Measurements from ENCODE around the gene PGS1. TPM values are rescaled to one million over a fixed set of nuclear protein-coding genes. Genes with fewer than 3 reads are reported as not detected.

Gene PGS1
- total and polyA plus RNA-seq, 2 experiments from 2014 or later: 30.4 to 42.5 TPM

DNA sequence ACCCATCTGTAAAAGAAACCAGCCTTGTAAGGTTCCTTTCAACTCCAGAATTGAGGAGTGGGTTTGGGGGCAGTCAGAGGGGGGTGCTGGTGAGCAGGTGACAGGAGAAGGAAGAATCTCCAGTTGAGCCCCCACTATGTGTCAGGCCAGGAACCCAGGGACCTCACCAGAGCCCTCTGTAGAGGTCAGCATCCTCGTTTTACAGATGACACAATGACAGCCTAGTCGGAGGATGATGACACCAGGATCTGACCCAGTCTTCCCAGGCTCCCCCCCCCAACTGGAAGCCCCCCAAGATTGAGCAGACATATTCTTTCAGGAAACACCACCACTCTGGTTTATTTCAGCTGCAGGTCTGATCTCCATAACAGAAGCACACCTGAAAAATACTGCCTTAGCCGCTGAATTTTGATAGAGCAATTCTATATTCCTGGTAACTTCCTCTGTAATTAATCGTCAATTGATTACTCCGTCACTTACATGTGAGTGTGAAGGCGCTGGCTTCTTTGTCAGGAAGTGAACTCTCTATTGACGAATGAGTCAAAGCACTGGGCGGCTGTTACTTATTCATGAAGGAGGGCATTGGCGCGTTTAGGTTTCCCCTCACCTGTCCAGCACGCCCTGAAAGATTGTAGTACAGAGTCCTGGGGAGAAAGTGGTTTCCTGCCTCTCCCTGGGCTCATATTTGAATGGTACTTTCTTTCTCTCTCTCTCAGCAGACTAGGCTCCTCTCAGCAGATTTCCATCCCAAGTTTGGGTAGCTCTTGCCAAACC is 39.8 kb upstream of the PGS1 start:
- H2AFZ ChIP-seq: no peak overlapping the region
- H3K9me2 ChIP-seq (replicated peaks; ENCODE audit: insufficient read depth): no peaks in the 10 kb centered on the region
- 77% methylated on average over 11 of the region's 11 CpGs for WGBS (ENCODE audit: low lambda C conversion rate, missing lambda C conversion rate)
- H4K20me1 ChIP-seq (ENCODE audit: insufficient read depth, poor library complexity, severe bottlenecking): no peaks in the 10 kb centered on the region
- peaks cover 21% of the 10 kb centered on the region for H3K4me1 ChIP-seq (ENCODE audit: insufficient read depth)
- no peaks in the 10 kb centered on the region for H3K27me3 ChIP-seq
- H3K9me3 ChIP-seq (ENCODE audit: low read depth): no peaks in the 10 kb centered on the region
- no peak overlapping the region for H3K4me3 ChIP-seq
- no peak overlapping the region for H3K4me2 ChIP-seq
- H3K36me3 ChIP-seq (replicated peaks; ENCODE audit: insufficient read depth, low read depth): no peaks in the 10 kb centered on the region
- TF ChIP-seq, protein P1, sequence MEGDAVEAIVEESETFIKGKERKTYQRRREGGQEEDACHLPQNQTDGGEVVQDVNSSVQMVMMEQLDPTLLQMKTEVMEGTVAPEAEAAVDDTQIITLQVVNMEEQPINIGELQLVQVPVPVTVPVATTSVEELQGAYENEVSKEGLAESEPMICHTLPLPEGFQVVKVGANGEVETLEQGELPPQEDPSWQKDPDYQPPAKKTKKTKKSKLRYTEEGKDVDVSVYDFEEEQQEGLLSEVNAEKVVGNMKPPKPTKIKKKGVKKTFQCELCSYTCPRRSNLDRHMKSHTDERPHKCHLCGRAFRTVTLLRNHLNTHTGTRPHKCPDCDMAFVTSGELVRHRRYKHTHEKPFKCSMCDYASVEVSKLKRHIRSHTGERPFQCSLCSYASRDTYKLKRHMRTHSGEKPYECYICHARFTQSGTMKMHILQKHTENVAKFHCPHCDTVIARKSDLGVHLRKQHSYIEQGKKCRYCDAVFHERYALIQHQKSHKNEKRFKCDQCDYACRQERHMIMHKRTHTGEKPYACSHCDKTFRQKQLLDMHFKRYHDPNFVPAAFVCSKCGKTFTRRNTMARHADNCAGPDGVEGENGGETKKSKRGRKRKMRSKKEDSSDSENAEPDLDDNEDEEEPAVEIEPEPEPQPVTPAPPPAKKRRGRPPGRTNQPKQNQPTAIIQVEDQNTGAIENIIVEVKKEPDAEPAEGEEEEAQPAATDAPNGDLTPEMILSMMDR (IDR thresholded peaks at IDR 0.05; ENCODE audit: poor library complexity): no peak
- TF ChIP-seq EZH2 (IDR thresholded peaks at IDR 0.05; ENCODE audit: borderline replicate concordance) (no peak), EZH2phosphoT487 (IDR thresholded peaks at IDR 0.05; ENCODE audit: low read depth, severe bottlenecking, unreplicated experiment) (no peak)
- no peaks in the 10 kb centered on the region for H3K79me2 ChIP-seq
- H3K27ac ChIP-seq: no peak overlapping the region
- DNase-seq (ENCODE audit: low spot score): no peak

DNA sequence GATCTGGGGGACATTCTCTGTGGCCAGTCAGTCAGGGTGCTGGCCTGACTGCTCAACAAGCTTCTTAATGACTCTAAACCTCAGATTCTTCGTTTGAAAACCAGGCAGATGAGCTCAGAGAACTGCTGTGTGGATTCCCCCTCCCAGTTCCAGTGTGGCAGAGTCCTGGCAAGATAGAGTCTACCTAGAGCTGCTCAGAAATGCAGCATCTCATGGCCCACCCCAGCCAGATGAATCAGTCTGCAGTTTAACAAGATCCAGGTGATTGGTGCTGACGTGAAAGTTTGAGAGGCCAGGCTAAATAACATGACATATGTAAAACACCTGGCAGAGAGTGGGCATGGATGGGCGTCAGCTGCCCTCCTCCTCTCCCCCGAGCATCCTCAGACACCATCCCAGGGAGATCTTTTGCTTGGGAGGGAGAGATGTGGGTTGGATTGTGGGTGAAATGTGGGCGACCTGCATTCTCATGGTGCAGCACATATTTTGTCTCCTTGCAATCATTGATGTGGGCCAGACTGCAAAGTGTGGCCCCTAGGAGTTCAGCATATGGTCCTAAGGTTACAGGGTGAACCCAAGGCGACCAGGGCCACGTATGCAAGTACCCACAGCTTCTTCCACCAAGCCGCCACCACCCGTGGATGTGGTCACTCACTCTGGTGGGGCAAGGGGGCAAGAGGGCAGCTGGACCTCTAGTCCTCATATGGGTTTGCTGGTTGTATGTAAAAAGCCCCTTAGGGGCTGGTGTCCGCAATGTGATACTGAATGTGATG is 38.1 kb upstream of the PGS1 start:
- H3K9me2 ChIP-seq (replicated peaks; ENCODE audit: insufficient read depth): no peaks in the 10 kb centered on the region
- H3K4me1 ChIP-seq (ENCODE audit: insufficient read depth): peaks cover 23% of the 10 kb centered on the region
- H2AFZ ChIP-seq: no peak overlapping the region
- no peaks in the 10 kb centered on the region for H3K9me3 ChIP-seq (ENCODE audit: low read depth)
- 82% methylated on average over 10 of the region's 10 CpGs for WGBS (ENCODE audit: low lambda C conversion rate, missing lambda C conversion rate)
- H3K27ac ChIP-seq: no peak overlapping the region
- no peaks in the 10 kb centered on the region for H4K20me1 ChIP-seq (ENCODE audit: insufficient read depth, poor library complexity, severe bottlenecking)
- no peak for DNase-seq (ENCODE audit: low spot score)
- H3K4me2 ChIP-seq: no peak overlapping the region
- no peaks in the 10 kb centered on the region for H3K27me3 ChIP-seq
- H3K4me3 ChIP-seq: no peak overlapping the region
- no peaks in the 10 kb centered on the region for H3K36me3 ChIP-seq (replicated peaks; ENCODE audit: insufficient read depth, low read depth)
- H3K79me2 ChIP-seq: no peaks in the 10 kb centered on the region
- no peak for TF ChIP-seq EZH2 (IDR thresholded peaks at IDR 0.05; ENCODE audit: borderline replicate concordance)
- no peak for TF ChIP-seq EZH2phosphoT487 (IDR thresholded peaks at IDR 0.05; ENCODE audit: low read depth, severe bottlenecking, unreplicated experiment)
- TF ChIP-seq, protein P1 (IDR thresholded peaks at IDR 0.05; ENCODE audit: poor library complexity): no peak

DNA sequence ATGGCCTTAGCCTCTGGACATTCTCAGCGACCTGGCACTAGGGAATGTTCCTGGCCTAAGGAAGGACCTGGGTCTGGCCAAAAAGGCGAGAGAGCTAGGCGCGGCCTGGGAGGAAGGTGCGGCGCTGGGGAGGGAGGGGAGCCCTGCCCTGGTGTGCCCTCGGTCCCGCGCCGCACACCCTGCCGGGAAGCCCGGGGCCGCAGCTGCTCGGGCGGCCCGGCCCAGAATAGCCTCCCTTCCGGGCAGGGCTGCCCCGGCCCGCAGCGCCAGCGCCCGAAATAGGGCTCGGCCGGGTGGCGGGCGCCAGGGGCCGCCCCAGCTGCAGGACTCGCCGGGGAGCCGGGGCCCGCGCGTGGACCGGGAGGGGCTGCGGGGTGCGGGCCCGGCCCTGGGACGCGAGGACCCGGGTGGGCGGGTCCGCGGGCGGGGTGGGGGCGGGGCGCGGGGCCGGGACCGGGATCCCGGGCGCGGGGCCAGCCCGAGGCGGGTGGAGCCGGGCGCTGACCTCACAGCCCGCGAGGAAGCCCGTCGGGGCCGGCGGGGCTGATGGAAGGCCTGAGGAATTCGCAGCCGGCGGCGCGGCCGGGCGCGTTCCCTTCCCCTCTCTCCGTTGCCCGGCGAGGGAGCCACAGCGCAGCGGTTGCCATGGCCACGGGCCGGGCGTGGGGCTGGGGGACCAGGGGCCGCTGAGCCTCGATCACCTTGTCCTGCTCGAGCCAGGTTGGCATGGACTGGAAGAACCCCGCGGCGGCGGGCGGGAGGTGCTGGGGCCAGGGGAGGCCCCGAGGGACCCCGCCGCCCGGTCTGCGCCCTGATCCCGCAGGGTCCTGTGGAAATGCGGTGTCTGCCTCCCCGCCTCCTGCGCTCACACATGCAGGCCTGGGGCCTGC is 36.6 kb upstream of the PGS1 start:
- Histone ChIP-seq H3K27me3 (no peaks in the 10 kb centered on the region), H4K20me1 (ENCODE audit: insufficient read depth, poor library complexity, severe bottlenecking) (no peaks in the 10 kb centered on the region), H3K9me2 (replicated peaks; ENCODE audit: insufficient read depth) (no peaks in the 10 kb centered on the region), H3K4me3 (peak overlapping the region; percentile 27), H3K9me3 (ENCODE audit: low read depth) (no peaks in the 10 kb centered on the region), H3K4me2 (peak overlapping the region; percentile 86), H3K4me1 (ENCODE audit: insufficient read depth) (peaks cover 23% of the 10 kb centered on the region), H2AFZ (peak overlapping the region; percentile 71), H3K27ac (peak overlapping the region; percentile 92), H3K79me2 (no peaks in the 10 kb centered on the region), H3K36me3 (replicated peaks; ENCODE audit: insufficient read depth, low read depth) (no peaks in the 10 kb centered on the region)
- 28% methylated on average over 27 of the region's 95 CpGs for WGBS (ENCODE audit: low lambda C conversion rate, missing lambda C conversion rate)
- peak; percentile 92 for DNase-seq (ENCODE audit: low spot score)
- no peak for TF ChIP-seq EZH2 (IDR thresholded peaks at IDR 0.05; ENCODE audit: borderline replicate concordance)
- TF ChIP-seq, protein P1 (IDR thresholded peaks at IDR 0.05; ENCODE audit: poor library complexity): no peak
- TF ChIP-seq EZH2phosphoT487 (IDR thresholded peaks at IDR 0.05; ENCODE audit: low read depth, severe bottlenecking, unreplicated experiment): no peak
